ENCODE measurements around the gene CCNH.

Gene CCNH

GRCh38 chr5:87430863-87431457 lies 18.2 kb upstream of the CCNH start:
- Histone ChIP-seq H3K79me2 (ENCODE audit: insufficient read depth, low read length) (no peaks in the 10 kb centered on the region), H3K9ac (ENCODE audit: low read depth, low read length) (no peak overlapping the region), H3K4me1 (ENCODE audit: insufficient read depth, low read length) (no peaks in the 10 kb centered on the region), H3K27ac (ENCODE audit: low read length) (no peak overlapping the region), H2AFZ (ENCODE audit: low read depth, low read length) (no peak overlapping the region), H4K20me1 (ENCODE audit: insufficient read depth, low read length) (no peaks in the 10 kb centered on the region), H3K9me3 (ENCODE audit: insufficient read depth, low read length, severe bottlenecking) (no peaks in the 10 kb centered on the region), H3K36me3 (ENCODE audit: insufficient read depth, low read length) (no peaks in the 10 kb centered on the region), H3K27me3 (ENCODE audit: insufficient read depth, low read length, poor library complexity) (no peaks in the 10 kb centered on the region), H3K4me3 (ENCODE audit: low read depth in 1 of 2, low read length in 2 of 2) (no peak overlapping the region), H3K4me2 (ENCODE audit: insufficient read depth, low read length) (no peak overlapping the region)
- TF ChIP-seq EZH2 (IDR thresholded peaks at IDR 0.05; ENCODE audit: borderline replicate concordance, low read depth, low read length, severe bottlenecking) (no peak), CTCF (IDR thresholded peaks at IDR 0.05; ENCODE audit: borderline replicate concordance, extremely low read depth, low read length, poor library complexity, severe bottlenecking) (no peak)
- ATAC-seq (ENCODE audit: insufficient read depth, low read depth) (no peak), DNase-seq (no peak)

GRCh38 chr5:87423755-87424154 lies 11.0 kb upstream of the CCNH start:
- Histone ChIP-seq H3K27ac (ENCODE audit: low read length) (no peak overlapping the region), H3K79me2 (ENCODE audit: insufficient read depth, low read length) (no peaks in the 10 kb centered on the region), H3K9ac (ENCODE audit: low read depth, low read length) (no peak overlapping the region), H3K36me3 (ENCODE audit: insufficient read depth, low read length) (no peaks in the 10 kb centered on the region), H3K27me3 (ENCODE audit: insufficient read depth, low read length, poor library complexity) (no peaks in the 10 kb centered on the region), H3K4me2 (ENCODE audit: insufficient read depth, low read length) (no peak overlapping the region), H3K4me1 (ENCODE audit: insufficient read depth, low read length) (no peaks in the 10 kb centered on the region), H4K20me1 (ENCODE audit: insufficient read depth, low read length) (no peaks in the 10 kb centered on the region), H2AFZ (ENCODE audit: low read depth, low read length) (no peak overlapping the region), H3K4me3 (ENCODE audit: low read depth in 1 of 2, low read length in 2 of 2) (no peak overlapping the region), H3K9me3 (ENCODE audit: insufficient read depth, low read length, severe bottlenecking) (no peaks in the 10 kb centered on the region)
- no peak for ATAC-seq (ENCODE audit: insufficient read depth, low read depth)
- no peak for DNase-seq
- no peak for TF ChIP-seq EZH2 (IDR thresholded peaks at IDR 0.05; ENCODE audit: borderline replicate concordance, low read depth, low read length, severe bottlenecking)
- TF ChIP-seq CTCF (IDR thresholded peaks at IDR 0.05; ENCODE audit: borderline replicate concordance, extremely low read depth, low read length, poor library complexity, severe bottlenecking) = no peak

GRCh38 chr5:87421307-87421706 lies 8.6 kb upstream of the CCNH start:
- no peaks in the 10 kb centered on the region for H3K9me3 ChIP-seq (ENCODE audit: insufficient read depth, low read length, severe bottlenecking)
- no peak overlapping the region for H3K4me2 ChIP-seq (ENCODE audit: insufficient read depth, low read length)
- DNase-seq (no peak), ATAC-seq (ENCODE audit: insufficient read depth, low read depth) (no peak)
- H3K4me3 ChIP-seq (ENCODE audit: low read depth in 1 of 2, low read length in 2 of 2) = no peak overlapping the region
- no peak overlapping the region for H2AFZ ChIP-seq (ENCODE audit: low read depth, low read length)
- no peaks in the 10 kb centered on the region for H3K36me3 ChIP-seq (ENCODE audit: insufficient read depth, low read length)
- no peak overlapping the region for H3K9ac ChIP-seq (ENCODE audit: low read depth, low read length)
- no peaks in the 10 kb centered on the region for H3K4me1 ChIP-seq (ENCODE audit: insufficient read depth, low read length)
- no peak overlapping the region for H3K27ac ChIP-seq (ENCODE audit: low read length)
- no peaks in the 10 kb centered on the region for H4K20me1 ChIP-seq (ENCODE audit: insufficient read depth, low read length)
- no peaks in the 10 kb centered on the region for H3K27me3 ChIP-seq (ENCODE audit: insufficient read depth, low read length, poor library complexity)
- TF ChIP-seq CTCF (IDR thresholded peaks at IDR 0.05; ENCODE audit: borderline replicate concordance, extremely low read depth, low read length, poor library complexity, severe bottlenecking) = no peak
- no peak for TF ChIP-seq EZH2 (IDR thresholded peaks at IDR 0.05; ENCODE audit: borderline replicate concordance, low read depth, low read length, severe bottlenecking)
- no peaks in the 10 kb centered on the region for H3K79me2 ChIP-seq (ENCODE audit: insufficient read depth, low read length)

Data from DND-41 (cell line).